Measurements from ENCODE around the gene DLG5. TPM values are rescaled to one million over a fixed set of nuclear protein-coding genes. Genes with fewer than 3 reads are reported as not detected.

Gene DLG5
- total and polyA plus RNA-seq, 9 of the 15 experiments (the other 6 are each of a cell fraction or from before 2014, with no cell fraction given), result 1.4 to 26.8 (median 11.2) TPM

DNA sequence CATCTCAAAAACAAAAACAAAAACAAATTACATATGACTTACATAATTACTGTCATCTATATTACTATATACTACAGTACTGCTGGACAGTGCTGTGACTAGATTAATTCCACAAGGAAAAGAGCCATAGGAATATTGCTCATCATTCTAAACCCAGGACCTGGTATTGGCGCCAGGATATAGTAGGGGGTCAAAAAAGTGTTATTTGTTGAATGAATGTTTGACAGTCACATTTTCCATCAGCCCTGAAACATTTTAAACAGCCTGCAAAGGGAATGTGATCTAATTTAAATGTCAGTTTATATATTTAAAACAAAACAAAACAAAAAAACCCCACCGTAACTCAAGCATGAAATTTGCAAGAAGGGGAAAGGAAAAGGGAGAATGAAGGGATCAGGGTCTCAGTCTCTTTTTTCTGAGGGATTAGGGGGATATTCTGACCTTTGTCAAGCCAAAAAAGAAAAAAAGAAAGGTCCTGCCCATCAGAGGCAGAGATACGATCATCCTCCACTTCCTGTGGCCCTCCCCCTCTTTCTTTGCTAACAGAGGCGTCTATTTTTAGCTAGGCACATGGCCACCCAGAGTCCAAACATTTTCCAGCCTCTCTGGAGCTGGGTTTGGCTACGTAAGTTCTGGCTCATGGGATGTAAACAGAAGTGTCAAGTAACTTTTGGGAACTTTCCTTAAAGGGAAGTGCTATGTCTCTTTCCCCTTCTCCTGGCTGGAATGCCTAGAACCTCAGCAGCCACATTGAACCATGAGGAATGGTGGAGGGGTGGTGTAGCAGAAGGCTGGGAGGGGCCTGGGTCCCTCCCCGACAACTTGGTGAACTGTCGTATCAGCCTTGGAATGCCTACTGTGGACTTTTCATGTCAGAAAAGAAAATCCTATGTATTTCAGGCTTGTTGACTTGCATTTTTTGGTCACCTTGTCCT is 44.6 kb upstream of the DLG5 start (continued):
- TF ChIP-seq, protein P1, sequence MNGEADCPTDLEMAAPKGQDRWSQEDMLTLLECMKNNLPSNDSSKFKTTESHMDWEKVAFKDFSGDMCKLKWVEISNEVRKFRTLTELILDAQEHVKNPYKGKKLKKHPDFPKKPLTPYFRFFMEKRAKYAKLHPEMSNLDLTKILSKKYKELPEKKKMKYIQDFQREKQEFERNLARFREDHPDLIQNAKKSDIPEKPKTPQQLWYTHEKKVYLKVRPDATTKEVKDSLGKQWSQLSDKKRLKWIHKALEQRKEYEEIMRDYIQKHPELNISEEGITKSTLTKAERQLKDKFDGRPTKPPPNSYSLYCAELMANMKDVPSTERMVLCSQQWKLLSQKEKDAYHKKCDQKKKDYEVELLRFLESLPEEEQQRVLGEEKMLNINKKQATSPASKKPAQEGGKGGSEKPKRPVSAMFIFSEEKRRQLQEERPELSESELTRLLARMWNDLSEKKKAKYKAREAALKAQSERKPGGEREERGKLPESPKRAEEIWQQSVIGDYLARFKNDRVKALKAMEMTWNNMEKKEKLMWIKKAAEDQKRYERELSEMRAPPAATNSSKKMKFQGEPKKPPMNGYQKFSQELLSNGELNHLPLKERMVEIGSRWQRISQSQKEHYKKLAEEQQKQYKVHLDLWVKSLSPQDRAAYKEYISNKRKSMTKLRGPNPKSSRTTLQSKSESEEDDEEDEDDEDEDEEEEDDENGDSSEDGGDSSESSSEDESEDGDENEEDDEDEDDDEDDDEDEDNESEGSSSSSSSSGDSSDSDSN (IDR thresholded peaks at IDR 0.05; ENCODE audit: borderline replicate concordance in 1 of 2, low read depth in 2 of 2, low read length in 2 of 2), result no peak
- TF ChIP-seq ELF2 (CRISPR knock-in tag; IDR thresholded peaks at IDR 0.05), result no peak
- TF ChIP-seq, protein P2, sequence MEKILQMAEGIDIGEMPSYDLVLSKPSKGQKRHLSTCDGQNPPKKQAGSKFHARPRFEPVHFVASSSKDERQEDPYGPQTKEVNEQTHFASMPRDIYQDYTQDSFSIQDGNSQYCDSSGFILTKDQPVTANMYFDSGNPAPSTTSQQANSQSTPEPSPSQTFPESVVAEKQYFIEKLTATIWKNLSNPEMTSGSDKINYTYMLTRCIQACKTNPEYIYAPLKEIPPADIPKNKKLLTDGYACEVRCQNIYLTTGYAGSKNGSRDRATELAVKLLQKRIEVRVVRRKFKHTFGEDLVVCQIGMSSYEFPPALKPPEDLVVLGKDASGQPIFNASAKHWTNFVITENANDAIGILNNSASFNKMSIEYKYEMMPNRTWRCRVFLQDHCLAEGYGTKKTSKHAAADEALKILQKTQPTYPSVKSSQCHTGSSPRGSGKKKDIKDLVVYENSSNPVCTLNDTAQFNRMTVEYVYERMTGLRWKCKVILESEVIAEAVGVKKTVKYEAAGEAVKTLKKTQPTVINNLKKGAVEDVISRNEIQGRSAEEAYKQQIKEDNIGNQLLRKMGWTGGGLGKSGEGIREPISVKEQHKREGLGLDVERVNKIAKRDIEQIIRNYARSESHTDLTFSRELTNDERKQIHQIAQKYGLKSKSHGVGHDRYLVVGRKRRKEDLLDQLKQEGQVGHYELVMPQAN (IDR thresholded peaks at IDR 0.05; ENCODE audit: borderline replicate concordance), result no peak
- TF ChIP-seq NCOA2 (IDR thresholded peaks at IDR 0.05; ENCODE audit: partially characterized antibody in 2 of 2), result no peak
- TF ChIP-seq MAZ (CRISPR knock-in tag; conservative IDR thresholded peaks at IDR 0.05 in 1 of 2, IDR thresholded peaks at IDR 0.05 in 1 of 2), result peak; percentile 75 to 84
- no peak; the same call in 1 of the 2 replicates for TF ChIP-seq ZNF121 (CRISPR knock-in tag; conservative IDR thresholded peaks at IDR 0.05)
- TF ChIP-seq ZNF764 (CRISPR knock-in tag; IDR thresholded peaks at IDR 0.05; ENCODE audit: low read depth), result no peak
- peak; percentile 98 for TF ChIP-seq ETV1 (tag; conservative IDR thresholded peaks at IDR 0.05; ENCODE audit: low read depth)
- TF ChIP-seq RCOR1 (IDR thresholded peaks at IDR 0.05; ENCODE audit: borderline replicate concordance in 1 of 2, low read depth in 2 of 2, low read length in 2 of 2), result peak in 1 of 2 experiments; percentile 67; a peak in 1 of 4 replicates
- TF ChIP-seq SAP30 (IDR thresholded peaks at IDR 0.05; ENCODE audit: borderline replicate concordance, insufficient read depth, low read depth, low read length, poor library complexity, severe bottlenecking), result no peak
- TF ChIP-seq TEAD1 (CRISPR knock-in tag; IDR thresholded peaks at IDR 0.05), result peak; percentile 27 to 71; a peak in 2 of 4 replicates
